ENCODE measurements around the gene BTF3L4. TPM values are rescaled to one million over a fixed set of nuclear protein-coding genes. Genes with fewer than 3 reads are reported as not detected.

The BTF3L4 gene
- polyA plus RNA-seq, 3 donors = 27.0 to 116 (median 108) TPM

GRCh38 chr1:52055866-52056162 is 281 bp upstream of the BTF3L4 start:
- Histone ChIP-seq H3K27ac (ENCODE audit: low read depth in 1 of 2, low read length in 2 of 2) (peak overlapping the region; percentile 67 to 92), H3K4me1 (ENCODE audit: control insufficient read depth in 1 of 2, insufficient read depth in 2 of 2, low read length in 2 of 2) (peaks cover 35 to 45% of the 10 kb centered on the region in 2 donors), H3K4me2 (replicated peaks; ENCODE audit: extremely low read depth, low read length, poor library complexity, severe bottlenecking) (peak overlapping the region; percentile 97), H4K20me1 (ENCODE audit: insufficient read depth, low read length) (peaks cover 56% of the 10 kb centered on the region), H3K9me3 (replicated peaks in 1 of 2; ENCODE audit: control insufficient read depth in 1 of 2, insufficient read depth in 1 of 2, low read length in 2 of 2) (no peaks in the 10 kb centered on the region), H3K36me3 (replicated peaks in 1 of 2; ENCODE audit: control insufficient read depth in 1 of 2, insufficient read depth in 2 of 2, low read length in 2 of 2) (peaks cover 27 to 33% of the 10 kb centered on the region in 2 donors), H3K79me2 (ENCODE audit: insufficient read depth, low read length) (peaks cover 97% of the 10 kb centered on the region), H3K27me3 (ENCODE audit: control insufficient read depth in 2 of 2, insufficient read depth in 2 of 2, low read length in 2 of 2) (no peaks in the 10 kb centered on the region), H3K9ac (ENCODE audit: insufficient read depth, low read length, poor library complexity, severe bottlenecking) (peak overlapping the region; percentile 81), H2AFZ (ENCODE audit: insufficient read depth, low read depth, low read length, poor library complexity, severe bottlenecking) (peak overlapping the region; percentile 91), H3K4me3 (replicated peaks in 1 of 3; ENCODE audit: low read depth in 2 of 3, low read length in 3 of 3) (peak overlapping the region; percentile 89 to 94 (median 92))
- H3K9me3 Mint-ChIP-seq = no peaks in the 10 kb centered on the region
- 0% methylated on average over 6 of the region's 12 CpGs for WGBS (ENCODE audit: insufficient coverage)
- no peak for DNase-seq
- intact Hi-C loops (cut with micrococcal nuclease) = loop anchor here (2.0 to 10.0 kb wide), 3 partner anchors 309 to 639 kb away; partner anchors contain the start of genes COA7 (in 1 of the 2), ORC1 (in 1 of the 2) and PRPF38A (in 1 of the 2)
- TF ChIP-seq CTCF (IDR thresholded peaks at IDR 0.05) = no peak
- H3K27ac Mint-ChIP-seq = peak overlapping the region; percentile 87 to 98 (median 96)
- no peaks in the 10 kb centered on the region for H3K27me3 Mint-ChIP-seq (ENCODE audit: low read depth in 3 of 3)
- H3K36me3 Mint-ChIP-seq = peaks cover 24 to 34% of the 10 kb centered on the region in 2 donors
- H3K4me3 Mint-ChIP-seq = peak overlapping the region; percentile 98 to 100
- H3K4me1 Mint-ChIP-seq = peaks cover 44% of the 10 kb centered on the region

GRCh38 chr1:52056937-52057231 is 789 bp downstream of the BTF3L4 start:
- Mint-ChIP-seq H3K27ac (peak overlapping the region; percentile 87 to 97 (median 96)), H3K9me3 (no peaks in the 10 kb centered on the region), H3K4me3 (peak overlapping the region; percentile 96 to 98), H3K4me1 (peaks cover 44% of the 10 kb centered on the region), H3K36me3 (peaks cover 26 to 36% of the 10 kb centered on the region in 2 donors), H3K27me3 (ENCODE audit: low read depth in 3 of 3) (no peaks in the 10 kb centered on the region)
- Histone ChIP-seq H3K4me3 (replicated peaks in 1 of 3; ENCODE audit: low read depth in 2 of 3, low read length in 3 of 3) (peak overlapping the region; percentile 89 to 94 (median 92)), H3K79me2 (ENCODE audit: insufficient read depth, low read length) (peaks cover 96% of the 10 kb centered on the region), H3K9ac (ENCODE audit: insufficient read depth, low read length, poor library complexity, severe bottlenecking) (peak overlapping the region; percentile 81), H3K36me3 (replicated peaks in 1 of 2; ENCODE audit: control insufficient read depth in 1 of 2, insufficient read depth in 2 of 2, low read length in 2 of 2) (peaks cover 23 to 28% of the 10 kb centered on the region in 2 donors), H3K4me1 (ENCODE audit: control insufficient read depth in 1 of 2, insufficient read depth in 2 of 2, low read length in 2 of 2) (peaks cover 35 to 45% of the 10 kb centered on the region in 2 donors), H3K9me3 (replicated peaks in 1 of 2; ENCODE audit: control insufficient read depth in 1 of 2, insufficient read depth in 1 of 2, low read length in 2 of 2) (no peaks in the 10 kb centered on the region), H2AFZ (ENCODE audit: insufficient read depth, low read depth, low read length, poor library complexity, severe bottlenecking) (peak overlapping the region; percentile 91), H3K27ac (ENCODE audit: low read depth in 1 of 2, low read length in 2 of 2) (peak overlapping the region; percentile 67 to 92), H3K27me3 (ENCODE audit: control insufficient read depth in 2 of 2, insufficient read depth in 2 of 2, low read length in 2 of 2) (no peaks in the 10 kb centered on the region), H4K20me1 (ENCODE audit: insufficient read depth, low read length) (peaks cover 59% of the 10 kb centered on the region), H3K4me2 (replicated peaks; ENCODE audit: extremely low read depth, low read length, poor library complexity, severe bottlenecking) (peak overlapping the region; percentile 97)
- no peak for DNase-seq
- no CpG with 5 or more reads among the region's 4 CpGs for WGBS (ENCODE audit: insufficient coverage)
- intact Hi-C loops (cut with micrococcal nuclease) = loop anchor here (2.0 to 10.0 kb wide), 3 partner anchors 308 to 638 kb away; partner anchors contain the start of genes COA7 (in 1 of the 2), ORC1 (in 1 of the 2) and PRPF38A (in 1 of the 2)
- TF ChIP-seq CTCF (IDR thresholded peaks at IDR 0.05) = no peak

Measured in CD14-positive monocyte (primary cell).